BLaER1 (cell line): ENCODE measurements around the gene MNX1.

Experiments used
- H3K27ac ChIP-seq: shearing (Covaris generic); formaldehyde crosslinking; 2 replicates; pipeline ENCODE4 v1.8.1; 2022
- H3K27me3 ChIP-seq: shearing (Covaris generic); formaldehyde crosslinking; 2 replicates; pipeline ENCODE4 v1.8.1; 2022
- H3K36me3 ChIP-seq: shearing (Covaris generic); formaldehyde crosslinking; 2 replicates; pipeline ENCODE4 v1.8.1; 2022
- H3K4me1 ChIP-seq: shearing (Covaris generic); formaldehyde crosslinking; 2 replicates; pipeline ENCODE4 v1.8.1; 2022
- H3K4me2 ChIP-seq: shearing (Covaris generic); formaldehyde crosslinking; 2 replicates; pipeline ENCODE4 v1.8.1; 2022
- H3K4me3 ChIP-seq: shearing (Covaris generic); formaldehyde crosslinking; 2 replicates; pipeline ENCODE4 v1.8.1; 2022
- H3K9ac ChIP-seq: shearing (Covaris generic); formaldehyde crosslinking; 2 replicates; pipeline ENCODE4 v1.8.1; 2022
- H3K9me3 ChIP-seq: shearing (Covaris generic); formaldehyde crosslinking; 2 replicates; pipeline ENCODE4 v1.8.1; 2022
- H4K20me1 ChIP-seq: shearing (Covaris generic); formaldehyde crosslinking; 2 replicates; pipeline ENCODE4 v1.8.1; 2022
- Cebpa-rat ChIP-seq: shearing (Covaris generic); IDR thresholded peaks from 2 replicates; pipeline ENCODE4 v1.8.1; 2022

The MNX1 gene

GRCh38 chr7:157033483-157034473, 23.3 kb upstream of the MNX1 start:
- no peak overlapping the region for H3K4me3 ChIP-seq

GRCh38 chr7:157032644-157033482, 22.4 kb upstream of the MNX1 start:
- H4K20me1 ChIP-seq: no peaks in the 10 kb centered on the region
- H3K36me3 ChIP-seq: no peaks in the 10 kb centered on the region
- no peaks in the 10 kb centered on the region for H3K27me3 ChIP-seq
- H3K4me1 ChIP-seq: 0 out of 2 replicates have a peak, but pooled peaks cover 4% of the 10 kb centered on the region
- H3K27ac ChIP-seq: no peak overlapping the region
- H3K9ac ChIP-seq: no peak overlapping the region
- no peak overlapping the region for H3K4me2 ChIP-seq
- peaks cover 6% of the 10 kb centered on the region for H3K9me3 ChIP-seq
- H3K4me3 ChIP-seq: no peak overlapping the region
- no peak for TF ChIP-seq Cebpa-rat

More at GRCh38 chr7:157033483-157034473, 23.3 kb upstream of the MNX1 start:
- Histone ChIP-seq H3K36me3 (no peaks in the 10 kb centered on the region), H3K9me3 (peaks cover 6% of the 10 kb centered on the region), H4K20me1 (no peaks in the 10 kb centered on the region), H3K4me1 (0 out of 2 replicates have a peak, but pooled peaks cover 4% of the 10 kb centered on the region), H3K27ac (no peak overlapping the region), H3K9ac (no peak overlapping the region), H3K27me3 (no peaks in the 10 kb centered on the region), H3K4me2 (no peak overlapping the region)
- no peak for TF ChIP-seq Cebpa-rat

- no peaks in the 10 kb centered on the region for H4K20me1 ChIP-seq
- no peaks in the 10 kb centered on the region for H3K27me3 ChIP-seq
- H3K27ac ChIP-seq: no peak overlapping the region
- no peak overlapping the region for H3K9ac ChIP-seq
- no peak overlapping the region for H3K4me2 ChIP-seq
- peaks cover 6% of the 10 kb centered on the region for H3K9me3 ChIP-seq
- no peaks in the 10 kb centered on the region for H3K36me3 ChIP-seq
- H3K4me3 ChIP-seq: no peak overlapping the region
- 0 out of 2 replicates have a peak, but pooled peaks cover 4% of the 10 kb centered on the region for H3K4me1 ChIP-seq
- no peak for TF ChIP-seq Cebpa-rat
Observed at GRCh38 chr7:157032128-157032527, 21.7 kb upstream of the MNX1 start.

DNA sequence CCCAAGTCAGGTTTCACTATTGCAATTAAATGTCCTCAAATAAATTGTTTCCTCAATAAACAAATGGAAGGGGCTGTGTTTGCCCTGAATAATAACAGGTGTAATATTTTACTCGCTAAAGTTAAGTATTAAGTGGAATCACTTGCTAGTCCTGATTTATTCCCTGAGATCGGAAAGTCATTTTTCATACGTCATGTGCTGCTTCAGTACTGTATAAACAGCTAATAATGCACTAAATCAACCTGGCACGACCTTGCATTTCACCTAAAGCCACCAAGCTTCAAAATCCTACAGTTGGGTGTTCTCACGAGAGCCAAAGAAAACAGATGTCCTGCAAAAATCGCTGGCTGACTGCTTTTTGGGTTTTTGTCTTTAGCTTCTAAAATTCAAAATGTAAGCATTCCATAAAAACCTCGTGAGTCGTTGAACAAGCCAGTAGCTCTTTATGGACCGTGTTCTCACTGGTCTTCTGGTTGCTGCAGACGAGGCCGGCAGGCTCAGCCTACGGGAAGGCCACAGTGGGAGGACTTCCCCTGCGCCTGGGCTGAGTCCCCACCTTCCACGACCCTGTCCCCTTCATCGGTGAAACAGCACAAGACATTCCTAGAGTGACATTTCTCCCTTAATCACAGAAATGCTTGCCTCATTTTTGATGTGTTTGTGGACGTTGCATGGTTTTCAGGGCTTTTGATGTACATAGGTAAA, 17.9 kb upstream of the MNX1 start:
- TF ChIP-seq Cebpa-rat: no peak
- Histone ChIP-seq H3K36me3 (no peaks in the 10 kb centered on the region), H3K4me2 (no peak overlapping the region), H3K9ac (no peak overlapping the region), H3K27ac (no peak overlapping the region), H3K4me1 (0 out of 2 replicates have a peak, but pooled peaks cover 4% of the 10 kb centered on the region), H3K9me3 (no peaks in the 10 kb centered on the region; the same call in 1 of the 2 replicates), H4K20me1 (no peaks in the 10 kb centered on the region), H3K4me3 (no peak overlapping the region), H3K27me3 (peaks cover 34% of the 10 kb centered on the region)

DNA sequence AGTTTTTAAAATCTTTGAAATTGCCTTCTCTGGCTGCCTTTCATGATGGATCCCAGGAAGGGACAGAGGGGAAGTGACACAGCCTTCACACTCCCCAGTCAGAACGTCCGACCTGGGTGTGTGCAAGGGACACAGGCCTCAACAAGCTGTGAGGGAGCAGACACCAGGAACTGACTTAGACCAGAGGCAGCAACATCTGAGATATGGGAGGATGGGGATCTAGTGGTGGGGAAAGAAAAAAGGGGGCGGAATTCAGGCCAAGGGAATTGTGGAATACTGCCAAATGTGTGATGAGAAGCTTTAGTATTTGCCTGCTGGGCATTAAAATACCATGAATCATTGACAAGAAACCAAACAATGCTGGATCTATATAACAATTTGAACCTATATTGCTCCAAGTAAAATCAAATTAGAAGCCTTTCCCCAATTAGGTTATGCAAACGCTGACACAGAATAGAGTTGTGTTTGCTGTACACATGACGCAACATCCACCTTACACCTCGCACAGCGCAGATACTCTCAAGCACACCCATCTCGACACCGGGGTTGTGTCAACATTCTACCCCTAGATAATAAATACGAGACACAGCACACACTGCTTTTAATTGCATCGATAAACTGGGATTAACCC, 17.2 kb upstream of the MNX1 start:
- Histone ChIP-seq H3K4me3 (no peak overlapping the region), H3K4me2 (no peak overlapping the region), H3K9me3 (no peaks in the 10 kb centered on the region; the same call in 1 of the 2 replicates), H3K36me3 (no peaks in the 10 kb centered on the region), H3K27me3 (peaks cover 40% of the 10 kb centered on the region), H4K20me1 (peaks cover 4% of the 10 kb centered on the region), H3K4me1 (0 out of 2 replicates have a peak, but pooled peaks cover under 1% of the 10 kb centered on the region), H3K9ac (no peak overlapping the region), H3K27ac (no peak overlapping the region)
- TF ChIP-seq Cebpa-rat: no peak

DNA sequence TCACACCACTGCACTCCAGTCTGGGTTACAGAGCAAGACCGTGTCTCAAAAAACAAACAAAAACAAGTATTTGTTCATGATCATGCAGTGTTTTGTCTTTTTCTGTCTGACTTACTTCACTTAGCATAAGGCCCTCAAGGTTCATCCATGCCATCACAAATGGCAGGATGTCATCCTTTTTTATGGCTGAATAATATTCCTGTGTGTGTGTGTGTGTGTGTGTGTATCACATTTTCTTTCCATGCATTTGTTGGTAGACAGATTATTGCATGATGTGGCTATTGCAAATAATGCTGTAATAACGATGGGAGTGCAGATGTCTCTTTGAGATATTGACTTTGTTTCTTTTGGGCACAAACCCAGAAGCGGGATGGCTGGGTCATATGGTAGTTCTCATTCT, 14.3 kb upstream of the MNX1 start:
- H3K9me3 ChIP-seq: peaks cover 25% of the 10 kb centered on the region
- H3K4me3 ChIP-seq: no peak overlapping the region
- no peaks in the 10 kb centered on the region for H3K36me3 ChIP-seq
- H3K9ac ChIP-seq: no peak overlapping the region
- H3K4me1 ChIP-seq: no peaks in the 10 kb centered on the region
- H4K20me1 ChIP-seq: peaks cover 33% of the 10 kb centered on the region
- H3K27me3 ChIP-seq: peaks cover 70% of the 10 kb centered on the region
- no peak overlapping the region for H3K27ac ChIP-seq
- TF ChIP-seq Cebpa-rat: no peak
- no peak overlapping the region for H3K4me2 ChIP-seq

DNA sequence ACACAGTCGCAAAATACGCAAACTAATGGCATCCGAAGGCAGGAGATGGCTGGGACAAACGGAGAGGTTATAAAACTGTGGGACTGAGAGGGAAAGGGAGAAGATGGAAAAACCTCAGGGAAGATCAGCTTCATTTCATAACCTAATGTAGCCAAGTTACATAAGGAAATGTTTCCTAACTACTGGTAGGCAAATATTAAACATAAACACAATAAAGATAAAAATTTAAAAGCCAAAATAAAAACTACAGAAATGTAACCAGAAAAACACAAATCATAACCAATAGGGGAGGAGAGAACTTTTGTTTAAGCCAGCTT, 13.1 kb upstream of the MNX1 start:
- H4K20me1 ChIP-seq: peaks cover 44% of the 10 kb centered on the region
- TF ChIP-seq Cebpa-rat: no peak
- no peak overlapping the region for H3K4me2 ChIP-seq
- H3K4me1 ChIP-seq: no peaks in the 10 kb centered on the region
- H3K9me3 ChIP-seq: peaks cover 32% of the 10 kb centered on the region
- H3K27ac ChIP-seq: no peak overlapping the region
- H3K27me3 ChIP-seq: peaks cover 82% of the 10 kb centered on the region
- H3K9ac ChIP-seq: no peak overlapping the region
- H3K36me3 ChIP-seq: no peaks in the 10 kb centered on the region
- H3K4me3 ChIP-seq: no peak overlapping the region

GRCh38 chr7:157022681-157023588, 12.5 kb upstream of the MNX1 start:
- Histone ChIP-seq H3K27me3 (peaks cover 88% of the 10 kb centered on the region), H3K4me3 (no peak overlapping the region), H4K20me1 (peaks cover 50% of the 10 kb centered on the region), H3K4me2 (no peak overlapping the region), H3K36me3 (no peaks in the 10 kb centered on the region), H3K9me3 (peaks cover 32% of the 10 kb centered on the region), H3K9ac (no peak overlapping the region), H3K4me1 (no peaks in the 10 kb centered on the region), H3K27ac (no peak overlapping the region)
- no peak for TF ChIP-seq Cebpa-rat
